OCI-LY1 (cell line): Measurements from ENCODE around the gene SLC1A3.

Experiments used
- H2AFZ ChIP-seq: fragments of 200-600 bp; sonication (generic), shearing (Covaris generic); 2 replicates; pipeline ENCODE4 v1.6.0; 2014; ENCODE audit warnings: antibody characterized with exemption, mild to moderate bottlenecking, low read length
- H3F3A ChIP-seq: fragments of 200-600 bp; sonication (generic), shearing (Covaris generic); 2 replicates; pipeline ENCODE4 v1.6.0; 2014; ENCODE audit warnings: mild to moderate bottlenecking, antibody characterized with exemption, low read length, moderate library complexity; ENCODE audit not compliant: insufficient read depth
- H3K27ac ChIP-seq: fragments of 200-600 bp; sonication (generic); 2 replicates; pipeline ENCODE4 v1.5.1; 2014; ENCODE audit warnings: low read length, mixed run types, mild to moderate bottlenecking, low read depth; ENCODE audit not compliant: poor library complexity, severe bottlenecking
- H3K27me3 ChIP-seq: fragments of 200-600 bp; sonication (generic); 2 replicates; pipeline ENCODE4 v1.6.0; 2014; ENCODE audit warnings: antibody characterized with exemption, mild to moderate bottlenecking, low read length, moderate library complexity; ENCODE audit not compliant: insufficient read depth
- H3K36me3 ChIP-seq: fragments of 200-600 bp; sonication (generic); 2 replicates; pipeline ENCODE4 v1.6.1; 2014; ENCODE audit warnings: mild to moderate bottlenecking, antibody characterized with exemption, low read length, moderate library complexity, mixed read lengths; ENCODE audit not compliant: insufficient read depth
- H3K4me1 ChIP-seq: fragments of 200-600 bp; sonication (generic); 2 replicates; pipeline ENCODE4 v1.5.1; 2014; ENCODE audit warnings: mild to moderate bottlenecking, low read length, moderate library complexity; ENCODE audit not compliant: insufficient read depth, severe bottlenecking
- H3K4me2 ChIP-seq: fragments of 200-600 bp; sonication (generic), shearing (Covaris generic); 2 replicates; pipeline ENCODE4 v1.6.1; 2014; ENCODE audit warnings: low read length
- H3K4me3 ChIP-seq: fragments of 200-600 bp; sonication (generic); 2 replicates; pipeline ENCODE4 v1.5.1; 2014; ENCODE audit warnings: low read length, low read depth, mild to moderate bottlenecking, mixed read lengths; ENCODE audit not compliant: poor library complexity, severe bottlenecking
- H3K79me2 ChIP-seq: fragments of 200-600 bp; shearing (Covaris generic); 2 replicates; pipeline ENCODE4 v1.6.1; 2016; ENCODE audit warnings: mixed run types, low read length, mixed read lengths; ENCODE audit not compliant: insufficient read depth
- H3K9ac ChIP-seq: fragments of 200-600 bp; sonication (generic), shearing (Covaris generic); 2 replicates; pipeline ENCODE4 v1.6.1; 2014; ENCODE audit warnings: mild to moderate bottlenecking, low read length, mixed read lengths
- H3K9me2 ChIP-seq: fragments of 200-600 bp; sonication (generic), shearing (Covaris generic); 2 replicates; pipeline ENCODE4 v1.6.1; 2014; ENCODE audit warnings: low read depth, mild to moderate bottlenecking, low read length, mixed read lengths
- H3K9me3 ChIP-seq: fragments of 200-600 bp; shearing (Covaris generic); 2 replicates; pipeline ENCODE4 v1.6.1; 2014; ENCODE audit warnings: low read length, mixed read lengths
- H4K20me1 ChIP-seq: fragments of 200-600 bp; sonication (generic), shearing (Covaris generic); 2 replicates; pipeline ENCODE4 v1.6.0; 2016; ENCODE audit warnings: mild to moderate bottlenecking, low read length; ENCODE audit not compliant: insufficient read depth
- CTCF ChIP-seq: fragments of 200-600 bp; sonication (generic), shearing (Covaris generic); IDR thresholded peaks from 2 replicates; pipeline ENCODE4 v1.5.1; 2017; ENCODE audit warnings: mild to moderate bottlenecking, antibody characterized with exemption, low read length, moderate library complexity, mixed read lengths
- EZH2 ChIP-seq: fragments of 200-600 bp; sonication (generic), shearing (Covaris generic); IDR thresholded peaks from 2 replicates; pipeline ENCODE4 v1.8.0; 2017; ENCODE audit warnings: borderline replicate concordance, mixed run types, mild to moderate bottlenecking, antibody characterized with exemption, low read length, moderate library complexity, mixed read lengths

Gene SLC1A3

DNA sequence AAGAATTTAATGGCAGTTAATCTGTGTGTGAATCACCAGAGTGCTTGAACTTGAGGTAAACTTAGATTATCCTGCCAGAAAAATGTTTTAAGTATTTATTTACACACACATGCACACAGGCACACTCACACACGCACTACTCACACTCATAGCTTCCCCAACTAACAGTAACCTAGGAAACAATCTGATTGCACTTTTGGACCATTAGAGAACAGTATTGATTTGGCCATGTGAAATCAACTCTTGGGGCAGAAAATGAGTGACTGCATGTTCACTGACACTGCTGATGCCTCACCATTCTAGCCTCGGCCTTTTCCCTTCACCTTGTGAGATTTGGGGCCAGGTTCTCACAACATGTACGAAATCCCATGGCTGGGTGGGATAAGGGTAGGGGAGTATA lies 64.1 kb downstream of the SLC1A3 start:
- TF ChIP-seq CTCF, result no peak
- no peak for TF ChIP-seq EZH2

DNA sequence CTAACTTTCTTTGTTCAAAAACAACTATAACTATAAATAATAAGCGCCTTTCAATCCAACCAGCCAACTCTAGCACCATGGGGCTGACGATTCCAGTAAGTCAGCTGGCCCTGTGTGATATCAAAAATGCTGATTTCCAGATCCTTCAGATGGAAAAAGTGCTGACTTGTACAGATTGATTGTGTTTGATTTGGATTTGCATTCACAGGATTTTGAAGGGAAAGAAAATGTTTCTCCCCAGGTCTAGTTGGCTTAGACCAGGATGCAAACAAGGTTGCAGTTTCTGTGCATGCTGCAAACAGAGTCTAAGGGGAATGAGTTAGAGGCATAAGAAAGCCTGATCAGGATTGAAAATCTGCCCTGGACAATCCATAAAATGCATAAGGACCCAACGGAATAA lies 68.9 kb downstream of the SLC1A3 start:
- no peaks in the 10 kb centered on the region for H3K9me2 ChIP-seq
- H3K27me3 ChIP-seq, result no peaks in the 10 kb centered on the region
- no peaks in the 10 kb centered on the region for H3F3A ChIP-seq
- H3K9me3 ChIP-seq, result no peaks in the 10 kb centered on the region
- no peak overlapping the region for H3K4me3 ChIP-seq
- H3K36me3 ChIP-seq, result no peaks in the 10 kb centered on the region
- H3K4me1 ChIP-seq, result no peaks in the 10 kb centered on the region
- TF ChIP-seq EZH2, result no peak
- TF ChIP-seq CTCF, result no peak
- no peak overlapping the region for H2AFZ ChIP-seq
- no peak overlapping the region for H3K9ac ChIP-seq
- no peaks in the 10 kb centered on the region for H4K20me1 ChIP-seq
- H3K4me2 ChIP-seq, result no peak overlapping the region
- no peaks in the 10 kb centered on the region for H3K79me2 ChIP-seq
- no peak overlapping the region for H3K27ac ChIP-seq

More for the DNA sequence above, 64.1 kb downstream of the SLC1A3 start:
- H3K79me2 ChIP-seq, result no peaks in the 10 kb centered on the region
- no peak overlapping the region for H3K4me3 ChIP-seq
- H4K20me1 ChIP-seq, result no peaks in the 10 kb centered on the region
- no peak overlapping the region for H3K4me2 ChIP-seq
- no peak overlapping the region for H3K9ac ChIP-seq
- H3K4me1 ChIP-seq, result no peaks in the 10 kb centered on the region
- no peak overlapping the region for H2AFZ ChIP-seq
- H3K9me2 ChIP-seq, result no peaks in the 10 kb centered on the region
- no peaks in the 10 kb centered on the region for H3K36me3 ChIP-seq
- no peak overlapping the region for H3K27ac ChIP-seq
- H3K9me3 ChIP-seq, result no peaks in the 10 kb centered on the region
- no peaks in the 10 kb centered on the region for H3F3A ChIP-seq
- no peaks in the 10 kb centered on the region for H3K27me3 ChIP-seq

DNA sequence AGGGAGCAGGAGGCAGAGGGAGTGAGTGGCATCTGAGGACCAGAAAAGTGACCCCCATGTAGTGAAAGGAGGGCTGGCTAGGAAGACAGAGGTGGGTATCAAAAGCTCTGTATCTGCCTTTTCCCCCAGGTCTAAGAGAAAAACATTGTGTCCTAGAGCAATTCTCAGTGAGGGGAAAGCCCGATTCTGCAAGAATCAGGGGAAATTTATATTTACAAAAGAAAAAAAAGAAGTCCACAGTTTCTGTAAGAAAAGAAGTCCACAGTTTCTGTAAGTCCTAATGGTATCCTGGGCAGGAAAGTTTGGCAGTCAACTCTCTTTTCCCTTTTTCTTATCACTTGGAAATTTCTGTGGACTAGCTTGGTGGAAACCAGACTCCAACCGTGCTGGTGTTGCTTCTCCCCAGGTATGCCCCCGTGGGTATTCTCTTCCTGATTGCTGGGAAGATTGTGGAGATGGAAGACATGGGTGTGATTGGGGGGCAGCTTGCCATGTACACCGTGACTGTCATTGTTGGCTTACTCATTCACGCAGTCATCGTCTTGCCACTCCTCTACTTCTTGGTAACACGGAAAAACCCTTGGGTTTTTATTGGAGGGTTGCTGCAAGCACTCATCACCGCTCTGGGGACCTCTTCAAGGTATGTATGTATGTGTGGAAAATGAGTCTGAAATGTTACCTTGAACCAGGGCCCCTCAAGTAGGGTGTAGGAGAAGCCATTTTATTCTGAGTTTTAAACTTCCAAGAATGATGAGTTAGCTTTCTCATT lies 73.0 kb downstream of the SLC1A3 start:
- Histone ChIP-seq H3K9ac (no peak overlapping the region), H3K4me1 (no peaks in the 10 kb centered on the region), H3K36me3 (no peaks in the 10 kb centered on the region), H2AFZ (no peak overlapping the region), H3K4me2 (no peak overlapping the region), H3K4me3 (no peak overlapping the region), H3K27ac (no peak overlapping the region), H3K9me2 (no peaks in the 10 kb centered on the region), H3F3A (no peaks in the 10 kb centered on the region), H4K20me1 (no peaks in the 10 kb centered on the region), H3K79me2 (no peaks in the 10 kb centered on the region), H3K9me3 (no peaks in the 10 kb centered on the region), H3K27me3 (no peaks in the 10 kb centered on the region)
- TF ChIP-seq CTCF (no peak), EZH2 (no peak)
